DOHH2 (cell line): ENCODE data around the gene EPS8L3.

Source experiments
- CTCF ChIP-seq: fragments of 200-600 bp; sonication (generic); IDR thresholded peaks from one replicate; pipeline ENCODE4 v1.5.1; 2014; ENCODE audit warnings: antibody characterized with exemption, mild to moderate bottlenecking, low read depth, low read length; ENCODE audit not compliant: poor library complexity, severe bottlenecking
- EZH2phosphoT487 ChIP-seq: fragments of 200-600 bp; sonication (generic); IDR thresholded peaks from 2 replicates; pipeline ENCODE4 v1.6.1; 2017; ENCODE audit warnings: borderline replicate concordance, mild to moderate bottlenecking, antibody characterized with exemption, low read length, moderate library complexity, mixed read lengths

GRCh38 chr1:109740615-109741373 lies 22.9 kb downstream of the EPS8L3 start, which contains the start of gene GSTM3:
- TF ChIP-seq CTCF (no peak), EZH2phosphoT487 (no peak)
